ENCODE results near the gene MBD3L2B.
"Not testable (repeated sequence)": the region's sequence is repeated elsewhere in the genome, so short reads cannot be mapped to it uniquely, and the experiment has no call there.

DNA sequence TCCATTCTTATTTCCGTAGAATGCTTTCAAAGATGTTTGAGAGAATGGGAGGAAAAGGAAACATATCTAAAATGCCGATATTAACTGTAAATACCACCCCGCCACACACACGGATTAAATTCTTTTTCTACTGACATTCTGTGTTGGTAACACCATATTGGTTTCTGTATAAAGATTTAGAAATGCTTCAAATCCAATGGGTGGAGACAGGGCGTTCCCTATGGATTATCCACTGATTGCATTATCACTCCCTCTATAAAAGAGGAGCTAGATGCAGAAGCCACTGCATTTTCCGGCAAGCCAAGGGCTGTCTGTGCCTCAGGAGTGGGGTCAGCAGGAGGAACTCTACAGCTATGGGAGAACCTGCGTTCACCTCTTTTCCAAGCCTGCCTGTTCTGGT, 27.8 kb upstream of the MBD3L2B start, which contains the start of gene MBD3L2:
- TF ChIP-seq, protein P1, sequence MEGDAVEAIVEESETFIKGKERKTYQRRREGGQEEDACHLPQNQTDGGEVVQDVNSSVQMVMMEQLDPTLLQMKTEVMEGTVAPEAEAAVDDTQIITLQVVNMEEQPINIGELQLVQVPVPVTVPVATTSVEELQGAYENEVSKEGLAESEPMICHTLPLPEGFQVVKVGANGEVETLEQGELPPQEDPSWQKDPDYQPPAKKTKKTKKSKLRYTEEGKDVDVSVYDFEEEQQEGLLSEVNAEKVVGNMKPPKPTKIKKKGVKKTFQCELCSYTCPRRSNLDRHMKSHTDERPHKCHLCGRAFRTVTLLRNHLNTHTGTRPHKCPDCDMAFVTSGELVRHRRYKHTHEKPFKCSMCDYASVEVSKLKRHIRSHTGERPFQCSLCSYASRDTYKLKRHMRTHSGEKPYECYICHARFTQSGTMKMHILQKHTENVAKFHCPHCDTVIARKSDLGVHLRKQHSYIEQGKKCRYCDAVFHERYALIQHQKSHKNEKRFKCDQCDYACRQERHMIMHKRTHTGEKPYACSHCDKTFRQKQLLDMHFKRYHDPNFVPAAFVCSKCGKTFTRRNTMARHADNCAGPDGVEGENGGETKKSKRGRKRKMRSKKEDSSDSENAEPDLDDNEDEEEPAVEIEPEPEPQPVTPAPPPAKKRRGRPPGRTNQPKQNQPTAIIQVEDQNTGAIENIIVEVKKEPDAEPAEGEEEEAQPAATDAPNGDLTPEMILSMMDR (optimal IDR thresholded peaks at IDR 0.05 in 1 of 3, IDR thresholded peaks at IDR 0.05 in 1 of 3, conservative IDR thresholded peaks at IDR 0.05 in 1 of 3; ENCODE audit: extremely low read depth in 1 of 3, insufficient read depth in 2 of 3, low read length in 3 of 3): not testable (repeated sequence)
- not testable (repeated sequence) for TF ChIP-seq EZH2 (IDR thresholded peaks at IDR 0.05; ENCODE audit: low read length)

Data from keratinocyte (primary cell).